Fibroblast of lung (primary cell): Measurements from ENCODE around the gene GYPC. TPM values are rescaled to one million over a fixed set of nuclear protein-coding genes. Genes with fewer than 3 reads are reported as not detected.

ENCODE experiments used
- DNase-seq, 2 donors: peaks; one replicate each; pipeline versions ENCODE4 v3.0.0 to v3.0.0-alpha.2; 2010; ENCODE audit warnings: low read depth in 2 of 2
- H2AFZ ChIP-seq: 2 replicates; pipeline ENCODE4 v1.5.1; 2012; ENCODE audit warnings: low read length, control low read depth, inconsistent platforms
- H3K27ac ChIP-seq: 2 replicates; pipeline ENCODE4 v1.5.1; 2011; ENCODE audit warnings: low read length, control low read depth; ENCODE audit not compliant: insufficient read depth
- H3K27me3 ChIP-seq: 2 replicates; pipeline ENCODE4 v1.5.1; 2011; ENCODE audit warnings: mild to moderate bottlenecking, low read length; ENCODE audit not compliant: control insufficient read depth, insufficient read depth
- H3K36me3 ChIP-seq: 2 replicates; pipeline ENCODE4 v1.5.1; 2011; ENCODE audit warnings: low read length; ENCODE audit not compliant: control insufficient read depth, insufficient read depth
- H3K4me1 ChIP-seq: 2 replicates; pipeline ENCODE4 v1.5.1; 2011; ENCODE audit warnings: low read length; ENCODE audit not compliant: control insufficient read depth, insufficient read depth; ENCODE audit errors: extremely low read depth
- H3K4me2 ChIP-seq: 2 replicates; pipeline ENCODE4 v1.5.1; 2011; ENCODE audit warnings: low read length, control low read depth; ENCODE audit not compliant: insufficient read depth; ENCODE audit errors: extremely low read depth
- H3K4me3 ChIP-seq, 4 experiments: fragments of 200-600 bp in 1 of 4; sonication (generic) in 1 of 4; replicated peaks in 1 of 4; 2 replicates each; pipeline ENCODE4 v1.5.1; 2011 to 2016; ENCODE audit warnings: low read length in 4 of 4, low read depth in 3 of 4, mild to moderate bottlenecking in 3 of 4, control low read depth in 2 of 4, inconsistent platforms in 1 of 4, mixed read lengths in 1 of 4; ENCODE audit not compliant: insufficient read depth in 1 of 4; ENCODE audit errors: control extremely low read depth in 1 of 4
- H3K79me2 ChIP-seq: 2 replicates; pipeline ENCODE4 v1.5.1; 2012; ENCODE audit warnings: mild to moderate bottlenecking, low read length, inconsistent platforms; ENCODE audit not compliant: control insufficient read depth, insufficient read depth
- H3K9ac ChIP-seq: 2 replicates; pipeline ENCODE4 v1.5.1; 2011; ENCODE audit warnings: mild to moderate bottlenecking, low read length, control low read depth; ENCODE audit not compliant: insufficient read depth
- H3K9me3 ChIP-seq: 2 replicates; pipeline ENCODE4 v1.5.1; 2012; ENCODE audit warnings: low read depth, low read length; ENCODE audit not compliant: control insufficient read depth, insufficient read depth
- H4K20me1 ChIP-seq: 2 replicates; pipeline ENCODE4 v1.5.1; 2011; ENCODE audit warnings: low read length; ENCODE audit not compliant: control insufficient read depth, insufficient read depth; ENCODE audit errors: extremely low read depth
- EZH2 ChIP-seq: IDR thresholded peaks from 2 replicates; pipeline ENCODE4 v1.5.1; 2012; ENCODE audit warnings: low read length, control low read depth, mild to moderate bottlenecking; ENCODE audit errors: missing control alignments
- polyA plus RNA-seq, 2 donors: library from polyadenylated mRNA; depleted of rRNA in 1 of 2; stranded (reverse) in 1 of 2; unstranded in 1 of 2; fragments of >200 nt; gene quantifications; 2 replicates each; pipeline ENCODE4 v1.2.1, GENCODE V29; 2011 to 2012; ENCODE audit warnings: missing spikeins in 1 of 2
- total RNA-seq: library from RNA; depleted of rRNA; stranded (reverse); fragments of >200 nt; gene quantifications from 2 replicates; pipeline ENCODE4 v1.2.1, GENCODE V29; 2014
- TF ChIP-seq, protein P1 (sequence below), 2 donors: IDR thresholded peaks in 1 of 2; conservative IDR thresholded peaks in 1 of 2; 1 replicate in 1 of 2; 2 replicates in 1 of 2; pipeline ENCODE4 v1.5.1; 2011 to 2012; ENCODE audit warnings: low read length in 2 of 2, control low read depth in 1 of 2, inconsistent platforms in 1 of 2, low read depth in 1 of 2, mild to moderate bottlenecking in 1 of 2

Gene GYPC
- total and polyA plus RNA-seq, 2 donors (not counting 1 experiment from before 2014, with no cell fraction given) = 135 to 167 TPM

DNA sequence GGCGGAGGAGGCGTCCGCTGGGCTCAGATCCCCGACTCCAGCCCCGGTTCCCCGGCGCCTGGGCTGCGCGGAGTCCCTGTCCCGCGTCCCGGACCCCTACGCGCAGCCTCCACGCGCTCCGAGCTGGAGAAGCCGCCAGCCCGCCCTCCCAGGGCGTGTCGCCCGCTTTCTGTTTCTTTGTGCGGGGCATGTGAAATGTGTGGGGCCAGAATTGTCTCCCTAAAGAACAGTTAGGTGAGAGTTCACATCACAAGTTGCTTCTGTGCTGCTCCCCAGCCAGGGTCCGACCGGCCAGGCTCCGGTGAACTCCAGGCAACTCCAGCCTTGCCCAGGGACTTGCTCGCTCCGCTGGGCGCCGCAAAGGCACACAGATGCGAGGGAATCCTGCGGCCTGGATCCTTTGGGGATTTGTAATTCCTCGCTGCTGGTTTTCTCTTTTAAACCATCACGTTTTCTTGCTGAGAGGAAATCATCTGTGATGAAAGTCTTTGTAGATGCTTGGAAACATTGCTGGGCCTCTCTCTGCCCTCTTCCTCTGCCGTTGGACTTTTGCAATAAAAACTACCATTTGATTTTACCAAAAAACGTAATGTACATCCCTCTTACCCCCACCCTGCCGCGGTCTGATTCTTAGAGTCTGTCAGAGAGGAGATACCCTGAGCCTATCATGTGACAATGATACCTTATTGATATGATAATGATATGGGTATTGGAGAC lies 631 bp downstream of the GYPC start:
- no peaks in the 10 kb centered on the region for H3K9me3 ChIP-seq
- H3K36me3 ChIP-seq = no peaks in the 10 kb centered on the region
- DNase-seq = peak; percentile 51 to 58
- no peaks in the 10 kb centered on the region for H4K20me1 ChIP-seq
- peak overlapping the region; percentile 98 for H3K27ac ChIP-seq
- H3K4me2 ChIP-seq = peak overlapping the region; percentile 61
- H3K27me3 ChIP-seq = no peaks in the 10 kb centered on the region
- H3K4me3 ChIP-seq = peak overlapping the region; percentile 50 to 89 (median 78)
- H3K9ac ChIP-seq = peak overlapping the region; percentile 93
- H3K4me1 ChIP-seq = peaks cover 14% of the 10 kb centered on the region
- no peak overlapping the region for H2AFZ ChIP-seq
- TF ChIP-seq, protein P1, sequence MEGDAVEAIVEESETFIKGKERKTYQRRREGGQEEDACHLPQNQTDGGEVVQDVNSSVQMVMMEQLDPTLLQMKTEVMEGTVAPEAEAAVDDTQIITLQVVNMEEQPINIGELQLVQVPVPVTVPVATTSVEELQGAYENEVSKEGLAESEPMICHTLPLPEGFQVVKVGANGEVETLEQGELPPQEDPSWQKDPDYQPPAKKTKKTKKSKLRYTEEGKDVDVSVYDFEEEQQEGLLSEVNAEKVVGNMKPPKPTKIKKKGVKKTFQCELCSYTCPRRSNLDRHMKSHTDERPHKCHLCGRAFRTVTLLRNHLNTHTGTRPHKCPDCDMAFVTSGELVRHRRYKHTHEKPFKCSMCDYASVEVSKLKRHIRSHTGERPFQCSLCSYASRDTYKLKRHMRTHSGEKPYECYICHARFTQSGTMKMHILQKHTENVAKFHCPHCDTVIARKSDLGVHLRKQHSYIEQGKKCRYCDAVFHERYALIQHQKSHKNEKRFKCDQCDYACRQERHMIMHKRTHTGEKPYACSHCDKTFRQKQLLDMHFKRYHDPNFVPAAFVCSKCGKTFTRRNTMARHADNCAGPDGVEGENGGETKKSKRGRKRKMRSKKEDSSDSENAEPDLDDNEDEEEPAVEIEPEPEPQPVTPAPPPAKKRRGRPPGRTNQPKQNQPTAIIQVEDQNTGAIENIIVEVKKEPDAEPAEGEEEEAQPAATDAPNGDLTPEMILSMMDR (conservative IDR thresholded peaks at IDR 0.05 in 1 of 2, IDR thresholded peaks at IDR 0.05 in 1 of 2; ENCODE audit: low read depth in 1 of 2, low read length in 2 of 2) = no peak
- no peak for TF ChIP-seq EZH2
- H3K79me2 ChIP-seq = peaks cover 16% of the 10 kb centered on the region

DNA sequence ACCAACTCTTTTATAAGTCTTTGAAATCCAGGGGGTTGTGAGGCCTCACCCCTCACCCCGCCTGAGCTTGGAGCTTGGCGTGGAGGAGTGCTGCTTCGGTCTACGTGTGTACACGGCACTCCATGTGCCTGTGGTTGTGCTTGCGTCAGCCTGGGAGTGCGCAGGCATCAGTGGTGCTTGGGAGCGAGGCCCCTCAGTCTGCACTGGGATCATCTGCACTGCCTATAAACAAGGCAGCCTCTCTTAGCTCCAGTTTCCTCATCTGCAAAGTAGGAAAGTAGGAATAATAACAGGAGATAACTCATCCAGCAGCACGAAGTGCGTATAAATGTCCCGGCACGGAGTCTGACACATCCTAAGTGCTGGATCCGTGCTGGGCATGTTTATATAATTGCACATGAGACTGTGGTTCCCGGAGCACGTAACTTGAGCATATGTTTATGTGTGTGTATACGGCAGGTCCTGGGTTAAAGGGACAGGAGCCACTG lies 1.2 kb downstream of the GYPC start:
- Histone ChIP-seq H3K36me3 (no peaks in the 10 kb centered on the region), H3K9ac (peak overlapping the region; percentile 93), H3K9me3 (no peaks in the 10 kb centered on the region), H3K27me3 (no peaks in the 10 kb centered on the region), H2AFZ (no peak overlapping the region), H3K79me2 (peaks cover 22% of the 10 kb centered on the region), H3K4me2 (peak overlapping the region; percentile 61), H3K4me1 (peaks cover 14% of the 10 kb centered on the region), H3K27ac (peak overlapping the region; percentile 98), H3K4me3 (peak overlapping the region; percentile 50 to 89 (median 78)), H4K20me1 (no peaks in the 10 kb centered on the region)
- DNase-seq = peak; percentile 85 to 99
- TF ChIP-seq, protein P1 (conservative IDR thresholded peaks at IDR 0.05 in 1 of 2, IDR thresholded peaks at IDR 0.05 in 1 of 2; ENCODE audit: low read depth in 1 of 2, low read length in 2 of 2) = no peak
- no peak for TF ChIP-seq EZH2

- Histone ChIP-seq H3K4me3 (peak overlapping the region; percentile 4 to 89 (median 78)), H2AFZ (no peak overlapping the region), H3K79me2 (peaks cover 23% of the 10 kb centered on the region), H3K4me2 (peak overlapping the region; percentile 61), H3K27me3 (no peaks in the 10 kb centered on the region), H3K9ac (peak overlapping the region; percentile 65), H3K9me3 (no peaks in the 10 kb centered on the region), H3K27ac (peak overlapping the region; percentile 98), H3K4me1 (peaks cover 14% of the 10 kb centered on the region), H3K36me3 (no peaks in the 10 kb centered on the region), H4K20me1 (no peaks in the 10 kb centered on the region)
- DNase-seq = peak; percentile 98 to 100
- TF ChIP-seq EZH2 = no peak
- TF ChIP-seq, protein P1 (conservative IDR thresholded peaks at IDR 0.05 in 1 of 2, IDR thresholded peaks at IDR 0.05 in 1 of 2; ENCODE audit: low read depth in 1 of 2, low read length in 2 of 2) = peak in 1 of 2 donors; percentile 19
Observed at GRCh38 chr2:126657636-126658318, 1.8 kb downstream of the GYPC start.
